Measurements from ENCODE around the gene CRYBA2.

GRCh38 chr2:219016721-219017120, 23.5 kb upstream of the CRYBA2 start:
- TF ChIP-seq SIN3A (IDR thresholded peaks at IDR 0.05; ENCODE audit: borderline replicate concordance, insufficient read depth, low read length): no peak
- no peak for TF ChIP-seq REST (IDR thresholded peaks at IDR 0.05; ENCODE audit: insufficient read depth in 1 of 2, low read depth in 2 of 2, low read length in 2 of 2)
- TF ChIP-seq FOXP2 (optimal IDR thresholded peaks at IDR 0.05; ENCODE audit: borderline replicate concordance, extremely low read depth, extremely low read length, insufficient read depth): no peak

Measured in PFSK-1 (cell line).